Measurements from ENCODE around the gene UBE2E1.

- no peak for TF ChIP-seq EZH2 (IDR thresholded peaks at IDR 0.05; ENCODE audit: borderline replicate concordance, low read length)
- TF ChIP-seq CTCF (IDR thresholded peaks at IDR 0.05; ENCODE audit: low read length), result no peak
Measured at GRCh38 chr3:23938688-23939087, 132.9 kb downstream of the UBE2E1 start.
